HG02798 (cell line): ENCODE results near the gene NAB1.
A peak's percentile ranks its signal among the peaks of the same experiment; 100 is the strongest.

ENCODE experiments used
- ATAC-seq: cut with Tn5 transposase; IDR thresholded peaks from one replicate; pipeline ENCODE4 v1.9.1; 2021; ENCODE audit warnings: mild to moderate bottlenecking; ENCODE audit not compliant: unreplicated experiment, poor library complexity

The NAB1 gene

DNA sequence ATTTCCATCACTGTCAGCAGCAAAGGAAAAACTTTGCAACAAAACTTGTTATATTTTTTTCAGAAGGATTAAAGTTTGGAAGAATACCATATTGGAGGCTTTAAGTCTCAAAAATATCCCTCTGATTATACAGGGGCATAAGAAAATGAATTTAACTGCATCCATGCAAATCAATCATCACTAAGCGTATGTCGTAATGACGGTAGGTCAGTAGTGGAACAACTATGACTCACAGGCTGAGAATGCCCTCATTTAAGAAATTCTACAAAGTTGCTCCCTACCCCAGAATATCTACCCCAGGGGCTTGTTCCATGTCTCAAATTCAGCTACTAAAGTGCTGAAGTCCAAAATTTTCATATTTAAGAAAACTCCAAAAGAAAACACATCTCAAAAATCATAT lies 12.5 kb upstream of the NAB1 start:
- ATAC-seq: no peak

DNA sequence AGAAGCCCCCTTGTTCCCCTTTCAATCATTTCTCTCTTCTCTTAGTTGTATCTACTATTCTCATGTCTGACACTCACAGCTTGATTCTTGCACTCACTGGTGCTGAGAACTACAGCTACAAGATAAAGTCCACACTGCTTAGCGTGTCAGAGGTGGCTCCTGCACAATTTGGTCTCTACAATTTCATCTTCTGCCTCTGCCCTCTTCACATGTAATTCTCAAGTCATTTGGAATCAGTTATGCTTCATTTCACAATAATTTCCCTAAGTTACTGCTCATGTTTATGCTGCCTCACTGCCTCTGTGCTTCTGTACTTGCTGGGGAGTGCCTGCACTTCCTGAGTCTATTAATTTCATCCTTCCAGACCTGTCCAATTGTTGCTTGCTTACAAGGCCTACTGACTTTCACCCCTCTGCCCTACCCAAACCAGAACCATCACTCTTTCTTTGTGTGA lies 11.6 kb upstream of the NAB1 start:
- no peak for ATAC-seq

DNA sequence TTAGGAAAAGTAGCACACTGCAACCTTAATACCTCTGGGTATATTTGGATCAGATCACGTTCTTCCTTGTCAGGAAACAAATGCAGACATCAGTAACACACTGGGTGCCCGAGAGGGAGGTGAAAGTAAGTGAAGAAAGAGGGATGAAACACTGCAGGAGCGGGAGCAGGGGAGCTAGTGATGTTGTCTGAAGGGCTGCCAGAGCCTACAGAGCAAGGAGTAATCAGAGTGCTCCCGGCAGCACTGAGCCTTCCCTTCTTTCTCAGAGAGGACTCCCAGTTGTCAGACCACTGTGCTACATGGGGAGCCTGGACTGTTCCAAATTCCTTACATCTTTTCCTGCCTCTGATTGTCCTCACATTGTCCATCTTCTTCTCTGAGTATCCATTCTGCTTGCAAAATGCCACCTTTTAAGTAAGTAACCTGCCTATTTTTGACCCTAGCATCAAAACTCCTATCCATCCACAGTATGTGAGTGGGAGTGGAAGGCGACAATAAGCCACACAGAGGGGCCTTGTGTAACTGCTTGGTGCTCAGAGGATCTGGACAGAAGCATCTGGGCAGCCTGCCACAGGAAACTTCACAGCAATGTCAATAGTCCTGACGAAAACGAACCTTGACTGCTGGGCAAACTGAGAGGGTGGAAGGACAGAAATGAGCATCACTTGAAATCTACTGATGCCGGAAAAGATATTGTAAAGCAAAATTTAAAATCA lies 10.8 kb upstream of the NAB1 start:
- no peak for ATAC-seq

GRCh38 chr2:190640117-190640516 lies 8.8 kb upstream of the NAB1 start:
- ATAC-seq: no peak

DNA sequence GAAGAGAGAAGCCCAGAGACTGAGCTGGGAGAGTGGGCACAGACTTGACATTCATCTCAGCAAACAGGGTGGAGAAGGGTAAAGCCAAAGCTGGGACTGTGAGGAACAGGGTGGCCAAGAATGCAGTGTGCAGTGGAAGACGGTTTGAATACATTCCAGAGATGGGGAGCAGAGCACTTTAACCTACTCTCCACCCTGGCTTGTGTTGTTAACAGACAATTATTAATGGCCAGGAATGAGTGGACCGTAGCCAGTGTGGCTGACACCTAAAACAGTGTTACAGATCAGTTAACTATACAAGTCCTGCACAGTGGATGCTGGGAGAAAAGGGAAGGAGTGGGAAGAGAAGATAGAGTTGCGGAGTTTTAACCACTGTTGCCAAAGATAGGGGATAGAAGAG lies 7.4 kb upstream of the NAB1 start:
- no peak for ATAC-seq

DNA sequence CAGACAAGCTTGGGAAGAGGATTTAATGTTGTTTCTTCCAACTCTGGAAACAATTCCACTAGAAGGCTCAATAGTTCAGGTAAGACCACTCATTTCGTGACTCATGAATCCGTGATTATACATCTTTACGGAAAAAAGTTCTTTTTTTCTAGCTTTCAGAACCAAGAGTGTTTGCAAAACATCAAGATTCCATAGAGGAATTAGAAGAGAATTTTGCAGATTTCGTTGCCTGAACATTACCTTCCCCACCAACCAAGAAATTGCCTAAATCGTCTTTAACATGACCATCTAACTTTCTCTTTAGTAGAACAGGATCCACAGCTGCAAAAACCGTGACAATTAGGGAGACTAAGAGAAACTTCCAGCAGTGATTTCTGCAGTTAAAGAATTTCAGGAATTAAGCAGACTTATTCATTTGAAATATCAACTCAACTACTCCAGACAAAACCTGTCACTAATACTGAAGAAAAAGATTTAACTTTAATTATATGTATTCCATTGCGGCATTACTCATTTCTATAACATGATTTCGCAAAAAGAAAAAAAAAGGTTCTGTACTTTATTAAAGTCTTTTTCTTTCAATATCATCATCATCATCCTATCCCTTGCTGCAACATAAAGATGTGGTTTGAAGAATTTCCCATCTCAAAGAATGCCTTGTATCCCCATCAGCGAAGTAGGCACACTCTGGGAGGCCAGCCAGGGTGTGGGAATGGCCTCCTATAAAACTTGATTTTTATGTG lies 1.9 kb upstream of the NAB1 start:
- no peak for ATAC-seq

GRCh38 chr2:190648289-190649034 lies 421 bp upstream of the NAB1 start:
- ATAC-seq: peak; percentile 84

GRCh38 chr2:190649798-190650390 lies 1.0 kb downstream of the NAB1 start:
- ATAC-seq: no peak

DNA sequence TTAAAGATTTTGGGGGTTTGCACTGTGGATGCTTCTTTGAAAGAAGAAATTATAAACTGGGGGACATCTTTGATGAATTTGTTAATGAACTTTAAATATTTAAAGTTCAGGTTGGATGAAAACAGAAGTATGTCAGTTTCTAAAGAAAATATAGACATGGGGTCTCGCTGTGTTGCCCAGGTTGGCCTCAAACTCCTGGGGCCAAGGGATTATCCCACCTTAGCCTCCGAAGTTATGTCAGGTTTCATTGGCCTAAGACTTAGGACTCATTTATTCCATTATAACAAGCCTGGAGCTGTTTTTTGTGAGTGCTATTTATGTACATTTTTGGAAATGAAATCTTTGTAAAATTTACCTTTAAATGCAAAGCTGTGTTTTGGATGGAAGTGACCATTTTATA lies 2.5 kb downstream of the NAB1 start:
- no peak for ATAC-seq

GRCh38 chr2:190653231-190653630 lies 4.3 kb downstream of the NAB1 start:
- ATAC-seq: no peak

- no peak for ATAC-seq
Measured at GRCh38 chr2:190653931-190654330, 5.0 kb downstream of the NAB1 start.

DNA sequence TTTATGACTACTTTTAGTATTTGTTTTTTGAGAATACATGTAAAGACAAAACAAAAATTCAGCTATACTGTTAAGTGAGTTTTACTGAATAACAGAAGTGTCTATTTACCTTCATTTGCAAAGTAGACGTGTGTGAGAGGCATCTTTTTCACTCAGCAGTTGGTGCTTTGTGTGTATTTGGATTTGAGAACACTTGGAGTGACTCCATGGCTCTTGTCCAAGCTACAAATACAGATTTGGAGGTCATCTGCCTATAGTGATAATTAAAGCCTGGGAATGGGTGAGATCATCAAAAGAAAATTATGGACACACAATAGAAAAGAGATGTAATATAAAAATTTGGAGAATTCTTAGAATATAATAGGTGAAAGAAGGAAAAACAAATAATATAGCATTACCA lies 6.2 kb downstream of the NAB1 start:
- ATAC-seq: no peak

- ATAC-seq: no peak
Measured at GRCh38 chr2:190655570-190655969, 6.7 kb downstream of the NAB1 start.

- no peak for ATAC-seq
Measured at GRCh38 chr2:190656301-190656700, 7.4 kb downstream of the NAB1 start.

- ATAC-seq: no peak
Measured at GRCh38 chr2:190657474-190658255, 8.8 kb downstream of the NAB1 start.

GRCh38 chr2:190659553-190659952 lies 10.7 kb downstream of the NAB1 start:
- ATAC-seq: no peak

DNA sequence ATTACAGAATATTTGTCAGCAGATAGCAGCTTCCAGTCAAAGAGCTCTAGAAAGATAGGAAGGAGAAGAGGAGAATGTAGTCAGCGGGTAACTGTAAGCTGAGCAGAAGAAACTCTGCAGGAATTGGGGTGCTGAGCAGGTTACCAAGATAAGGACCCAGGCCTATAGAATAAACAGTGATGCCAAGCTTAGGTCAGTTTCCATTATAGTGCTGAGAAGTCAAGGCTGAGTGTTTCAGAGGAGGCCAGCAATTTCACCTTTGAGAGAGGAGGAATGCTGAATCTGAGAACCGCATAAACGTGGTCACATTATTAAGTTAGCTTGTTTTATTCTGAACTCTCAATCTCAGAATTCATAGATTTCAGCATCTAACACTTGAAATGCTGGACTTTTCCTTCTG lies 13.9 kb downstream of the NAB1 start:
- no peak for ATAC-seq

- ATAC-seq: no peak
Measured at GRCh38 chr2:190663348-190663747, 14.5 kb downstream of the NAB1 start.

GRCh38 chr2:190663839-190664238 lies 15.0 kb downstream of the NAB1 start:
- ATAC-seq: no peak

DNA sequence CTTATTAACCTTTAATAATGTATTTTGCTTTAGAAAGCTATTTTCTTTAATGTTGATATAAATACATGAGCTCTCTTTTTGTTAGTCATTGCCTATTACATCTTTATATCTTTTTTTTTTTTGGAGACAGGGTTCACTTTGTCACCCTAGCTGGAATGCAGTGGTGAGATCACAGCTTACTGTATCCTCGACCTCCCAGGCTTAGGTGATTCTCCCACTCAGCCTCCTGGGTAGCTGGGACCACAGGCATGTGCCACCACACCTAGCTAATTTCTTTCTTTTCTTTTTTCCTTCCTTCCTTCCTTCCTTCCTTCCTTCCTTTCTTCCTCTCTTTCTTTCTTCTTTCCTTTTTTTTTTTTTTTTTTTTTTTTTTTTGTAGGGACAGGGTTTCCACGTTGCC lies 15.4 kb downstream of the NAB1 start:
- no peak for ATAC-seq
